SIG-M5 (cell line): ENCODE measurements around the gene MCAM.

ENCODE experiments used
- DNase-seq: peaks from one replicate; lab custom pipeline; 2025; lab: John Stamatoyannopoulos, UW

MCAM gene

GRCh38 chr11:119316729-119317591 is at the start of gene MCAM:
Gene MCAM, minus strand, starts transcription at chr11:119317130. Its CDS starts 29 bp downstream, at chr11:119317101.
- no peak for DNase-seq

DNA sequence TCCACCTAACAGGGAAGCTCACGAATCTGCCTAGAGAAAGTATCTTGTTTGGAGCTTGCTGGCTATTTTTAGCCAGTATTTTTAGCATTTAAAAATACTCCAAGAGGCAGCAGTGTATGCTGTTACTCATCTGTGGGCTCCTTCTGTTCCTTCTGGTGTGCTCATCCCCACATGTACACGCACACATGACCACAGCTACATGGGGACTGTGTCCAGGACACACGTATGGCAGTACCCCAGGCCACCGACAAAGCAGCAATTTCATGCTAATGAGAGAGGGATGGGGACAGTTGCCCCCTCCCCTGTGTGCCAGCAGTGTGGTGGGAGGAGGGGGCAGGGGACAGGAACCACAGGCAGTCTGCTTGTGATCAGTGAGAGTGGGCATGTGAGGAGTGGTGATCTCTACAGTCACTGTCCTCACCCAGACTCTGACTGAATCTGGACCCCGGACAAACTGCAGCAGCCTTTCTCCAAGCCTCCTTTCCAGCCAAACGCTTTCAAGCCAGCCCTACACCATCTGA is 48.2 kb upstream of the MCAM start:
- no peak for DNase-seq

GRCh38 chr11:119363851-119364590 is 47.1 kb upstream of the MCAM start:
- DNase-seq, result no peak

DNA sequence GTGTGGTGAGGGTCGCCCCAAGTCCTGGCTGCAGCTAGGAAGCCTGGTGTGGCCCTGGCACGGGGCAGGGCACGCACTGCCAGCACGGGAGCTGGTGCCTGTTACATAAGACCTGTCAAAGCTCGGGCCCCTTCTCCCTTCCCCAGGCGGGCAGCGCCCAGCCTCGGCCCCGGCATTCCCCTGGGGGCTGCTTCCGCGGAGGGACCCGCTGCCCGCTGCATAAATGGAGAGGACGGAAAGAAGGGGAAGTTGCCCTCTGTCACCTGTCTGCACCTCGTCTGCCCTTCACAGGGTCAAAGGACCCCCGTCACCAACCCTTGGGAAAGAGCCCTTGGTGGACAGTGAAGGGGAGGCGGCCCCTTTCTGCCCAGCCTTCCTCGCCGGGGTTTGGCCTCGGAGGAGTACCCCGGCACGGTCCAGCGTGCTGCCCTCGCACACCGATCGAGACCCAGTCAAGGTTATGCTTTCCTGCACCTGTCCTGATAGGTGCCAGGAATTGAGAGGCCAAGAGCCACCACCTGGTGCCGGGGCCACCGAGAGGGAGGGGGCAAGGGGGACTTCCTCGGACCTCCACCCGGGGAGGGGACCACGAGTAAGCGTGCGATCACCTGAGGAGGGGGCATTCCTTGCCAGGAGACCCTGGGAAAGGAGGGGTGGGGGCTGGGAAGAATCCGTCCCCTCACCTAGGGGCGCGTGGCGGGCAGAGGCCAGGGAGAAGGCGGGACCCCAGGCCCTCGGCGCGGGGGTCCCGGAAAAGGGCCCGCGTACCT is 46.3 kb upstream of the MCAM start:
- no peak for DNase-seq

DNA sequence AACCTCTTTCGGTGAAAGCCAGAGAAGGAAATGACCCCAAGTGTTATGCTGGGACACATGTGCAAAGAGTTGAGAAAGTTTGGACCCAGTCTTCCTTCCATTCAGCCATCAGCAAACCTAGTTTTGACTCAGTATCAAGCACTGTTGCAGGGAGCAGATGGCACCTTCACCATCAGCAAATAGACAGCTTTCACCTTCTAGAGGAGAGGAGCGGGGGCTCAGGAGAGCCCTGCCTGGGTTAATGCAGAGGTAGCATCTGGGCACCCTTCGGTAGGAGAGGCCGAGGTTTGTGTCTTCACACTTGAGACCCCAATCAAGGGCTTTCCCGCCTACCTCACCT is 45.8 kb upstream of the MCAM start:
- no peak for DNase-seq

GRCh38 chr11:119361941-119362725 is 45.2 kb upstream of the MCAM start:
- DNase-seq, result no peak

DNA sequence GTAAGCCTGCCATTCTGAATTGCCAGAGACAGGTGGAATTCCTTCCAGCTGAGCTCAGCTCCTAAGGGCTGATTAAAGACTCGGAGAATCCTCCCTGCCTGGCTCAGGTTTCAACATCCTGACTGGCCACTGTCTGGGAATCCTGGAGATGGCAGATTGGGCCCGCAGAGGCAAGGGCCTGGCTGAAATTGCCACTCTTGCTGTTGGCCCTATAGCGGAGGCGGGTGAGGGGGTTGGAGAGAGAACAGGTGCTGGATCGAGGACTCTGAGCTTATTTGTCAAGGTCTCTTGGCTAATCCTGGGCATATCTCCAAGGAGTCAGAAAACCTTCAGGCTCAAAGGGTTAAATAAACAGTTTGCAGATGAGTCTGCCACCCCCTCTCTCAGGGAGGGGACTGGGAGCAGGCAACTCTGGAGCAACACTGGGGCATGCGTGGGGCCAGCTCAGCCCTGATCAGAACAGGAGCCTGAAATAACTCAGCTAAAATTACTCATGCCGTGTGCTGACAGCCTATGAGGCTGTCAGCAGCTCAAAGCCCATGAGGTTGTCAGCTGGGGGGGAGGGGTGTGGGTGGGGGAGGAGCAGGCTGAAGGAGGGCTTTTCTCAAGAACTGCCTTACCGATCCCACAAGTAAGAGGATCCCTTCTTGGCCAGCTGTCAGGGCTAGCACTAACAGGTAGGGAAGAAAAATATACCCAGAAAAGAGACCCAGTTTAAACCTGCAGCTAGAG is 44.3 kb upstream of the MCAM start:
- DNase-seq, result peak; percentile 40

DNA sequence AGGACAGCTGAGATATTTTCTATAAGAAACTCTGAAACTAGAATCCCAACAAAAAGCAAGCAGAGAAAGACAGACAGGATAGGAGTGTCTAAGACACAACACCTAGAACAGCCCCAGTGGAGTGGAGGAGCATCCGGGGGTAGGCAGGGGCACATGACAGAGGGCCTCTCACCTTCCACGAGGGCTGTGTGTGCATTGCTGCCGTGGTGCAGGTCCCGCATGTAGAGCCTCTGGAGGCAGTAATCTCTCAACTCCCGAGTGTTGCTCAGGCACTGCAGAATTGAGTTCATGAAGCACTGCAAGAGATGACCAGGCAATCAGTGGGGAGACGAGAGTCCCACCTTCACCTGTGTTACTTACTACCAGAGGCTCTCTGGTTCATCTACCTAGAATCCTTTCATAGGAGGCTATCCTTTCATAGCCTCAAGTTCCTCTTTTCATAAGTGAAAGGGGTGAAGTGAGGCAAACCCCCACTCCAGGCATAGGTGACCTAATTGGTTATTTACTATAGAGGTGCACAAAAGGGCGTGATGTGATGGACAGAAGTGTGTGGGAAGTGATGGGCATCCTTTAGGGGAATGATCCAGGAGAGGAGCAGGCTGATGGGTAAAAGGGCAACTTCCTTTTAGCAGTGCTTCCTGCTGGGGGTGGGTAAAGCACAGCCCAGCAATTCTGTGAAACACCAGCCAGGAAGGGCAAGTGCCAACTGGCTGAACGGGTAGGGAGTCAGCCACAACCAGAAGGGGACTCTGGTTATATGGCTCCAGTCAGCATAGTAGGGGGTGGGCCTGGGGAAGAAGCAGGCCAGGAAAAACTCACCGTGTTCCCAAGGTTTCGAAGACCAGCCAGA is 42.7 kb upstream of the MCAM start:
- DNase-seq, result no peak

DNA sequence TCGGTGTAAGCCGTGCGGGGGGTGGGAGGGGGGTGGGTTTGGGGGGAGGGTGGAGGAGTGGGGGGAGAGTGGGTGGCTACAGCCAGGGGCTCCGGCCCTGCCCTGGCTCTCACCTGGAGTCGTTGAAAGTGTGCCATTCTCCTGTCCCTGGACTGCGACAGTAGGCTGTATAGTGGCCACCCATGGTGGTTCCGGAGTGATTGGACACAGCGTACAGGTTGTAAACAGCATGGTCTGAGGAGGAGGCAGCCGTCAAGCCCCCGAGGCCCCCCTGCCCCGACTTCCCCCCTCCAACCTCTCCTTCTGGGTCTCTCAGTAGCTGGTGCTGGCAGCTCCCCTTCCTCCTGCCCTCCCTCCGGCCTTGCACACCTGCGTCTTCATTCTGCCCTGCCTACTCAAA is 40.1 kb upstream of the MCAM start:
- no peak for DNase-seq

DNA sequence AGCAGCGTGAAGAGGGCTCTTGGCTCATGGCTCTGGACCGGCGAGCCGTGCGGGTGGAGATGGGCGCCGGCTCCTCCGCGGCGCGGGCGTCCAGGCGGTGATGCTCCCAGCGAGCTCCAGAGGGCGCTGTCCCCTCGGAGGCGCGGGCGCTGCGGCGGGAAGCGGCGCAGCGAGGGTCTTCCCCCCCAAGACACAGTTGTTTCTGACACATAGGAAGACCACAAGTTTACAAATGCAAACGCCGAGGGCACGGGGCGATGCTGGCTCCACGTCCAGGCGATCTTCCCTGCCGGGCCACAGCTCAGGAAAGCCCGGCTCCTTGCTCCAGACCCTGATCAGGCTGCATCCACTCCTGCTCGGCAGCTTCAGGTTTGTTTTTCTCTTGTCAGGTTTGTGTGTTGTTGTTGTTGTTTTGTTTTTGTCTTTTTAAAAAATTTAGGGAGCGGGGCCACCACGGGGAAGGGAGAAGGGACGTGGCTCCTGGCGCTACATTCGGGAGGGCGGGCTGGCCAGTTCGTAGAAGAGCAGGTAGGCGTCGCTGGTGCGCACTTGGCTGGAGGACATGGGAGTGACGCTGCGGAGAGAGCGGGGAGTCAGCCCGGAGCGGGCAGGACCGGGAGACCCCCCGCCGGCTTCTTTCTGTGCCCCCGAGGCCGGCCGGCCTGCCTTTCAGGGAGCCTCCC is 39.6 kb upstream of the MCAM start:
- DNase-seq, result no peak

DNA sequence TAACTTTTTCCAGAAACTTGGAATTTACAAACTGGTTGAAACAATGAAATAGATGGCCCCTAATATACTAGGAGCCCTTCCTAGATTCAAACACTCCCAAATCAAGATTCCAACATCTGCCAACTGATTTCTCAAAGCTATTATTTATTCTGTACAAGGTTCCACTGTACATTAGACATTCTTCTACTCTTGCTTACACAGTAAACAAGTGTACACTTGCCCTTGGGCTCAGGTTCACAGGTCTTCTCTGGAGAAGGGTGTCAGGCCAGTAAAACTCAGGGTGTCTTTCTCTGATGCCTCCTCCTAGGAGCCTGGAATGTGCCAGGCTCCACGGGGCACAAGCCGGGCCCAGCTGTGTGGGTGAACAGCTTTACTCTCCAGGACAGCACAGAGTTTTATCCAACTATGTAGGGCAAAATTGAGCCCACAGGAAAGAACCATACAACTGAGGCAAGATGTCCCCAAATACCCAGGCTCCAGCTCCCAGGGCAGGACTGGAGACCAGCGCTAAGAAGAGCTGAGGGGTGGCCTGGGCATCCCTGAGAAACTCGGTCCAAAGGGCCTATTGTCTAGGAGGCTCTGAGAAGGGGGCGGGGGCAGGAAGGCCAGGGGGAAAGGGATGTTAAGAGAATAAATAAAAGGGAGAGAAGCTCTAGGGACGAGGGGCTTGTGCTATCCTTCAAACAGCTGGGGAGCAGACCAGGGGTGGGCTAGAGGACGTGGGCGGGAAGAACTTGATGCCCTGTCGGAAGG is 38.3 kb upstream of the MCAM start:
- DNase-seq, result no peak

- DNase-seq, result no peak
Observed at GRCh38 chr11:119352857-119353260, 35.9 kb upstream of the MCAM start.

DNA sequence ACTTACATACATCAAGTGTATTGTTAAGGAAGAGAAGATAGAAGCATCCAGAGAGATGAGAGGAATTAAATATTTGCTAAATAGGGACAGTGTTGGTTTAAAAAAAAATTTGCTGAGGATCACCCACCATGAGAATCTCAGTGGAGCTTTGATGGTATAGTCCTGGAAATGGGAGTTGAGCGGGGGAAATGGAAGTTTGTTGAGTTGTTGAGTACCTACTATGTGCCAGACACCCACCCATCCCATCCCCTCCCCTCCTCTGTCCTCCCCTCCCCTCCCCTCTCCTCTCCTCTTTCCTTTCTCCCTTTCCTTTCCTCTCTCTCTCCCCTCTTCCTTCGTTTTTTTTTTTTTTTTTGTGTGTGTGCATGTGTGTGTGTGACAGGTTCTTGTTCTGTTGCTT is 34.3 kb upstream of the MCAM start:
- no peak for DNase-seq

- no peak for DNase-seq
Observed at GRCh38 chr11:119350302-119350701, 33.4 kb upstream of the MCAM start.

- DNase-seq, result no peak
Observed at GRCh38 chr11:119347940-119348605, 31.1 kb upstream of the MCAM start.

DNA sequence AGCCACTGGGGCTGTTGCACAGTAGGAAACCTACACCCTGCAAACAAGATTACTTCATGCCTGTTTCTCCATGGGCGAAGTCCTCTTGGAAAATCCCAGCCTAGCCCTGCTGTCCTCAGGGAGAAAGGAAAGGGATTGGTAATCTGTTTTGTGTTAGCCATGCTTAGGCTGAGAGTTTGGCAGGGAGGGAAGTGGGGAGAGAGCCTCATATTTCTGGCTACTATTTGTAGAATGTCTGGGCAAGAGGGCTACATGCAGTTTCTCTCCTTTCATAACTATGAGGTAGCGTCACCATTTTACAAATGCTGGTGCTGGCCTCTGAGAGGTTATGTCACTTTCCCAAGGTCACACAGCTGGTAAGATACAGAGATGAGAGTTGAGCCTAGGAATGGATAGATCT is 30.3 kb upstream of the MCAM start:
- no peak for DNase-seq

DNA sequence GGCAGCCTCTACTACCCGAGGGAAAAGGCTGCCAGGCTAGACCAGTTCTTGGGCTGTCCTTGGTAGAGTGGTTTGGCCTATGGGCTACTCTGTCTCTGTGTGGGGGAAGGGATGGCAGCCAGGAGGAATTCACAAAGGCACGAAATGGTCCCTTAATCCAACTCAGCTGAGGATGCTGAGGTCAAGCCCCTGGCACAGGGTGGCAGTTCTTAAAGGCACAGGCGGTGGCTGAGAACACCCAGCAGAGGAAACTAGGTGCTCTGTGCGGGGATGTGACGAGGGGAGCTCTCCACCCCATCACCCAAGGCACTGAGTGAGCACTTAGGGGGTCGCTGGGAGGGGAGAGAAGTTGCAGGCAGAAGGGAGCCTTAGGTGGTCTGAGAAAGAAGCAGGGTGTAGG is 29.7 kb upstream of the MCAM start, which contains the start of gene MFRP:
Gene MFRP, minus strand, starts transcription at position 101 of the 400 bp plus-strand sequence. CDS start 192 bp downstream, outside the sequence.
- no peak for DNase-seq

GRCh38 chr11:119345685-119346084 is 28.8 kb upstream of the MCAM start:
- DNase-seq, result no peak
